ENCODE results near the gene CCDC110. TPM values are rescaled to one million over a fixed set of nuclear protein-coding genes. Genes with fewer than 3 reads are reported as not detected.

Gene CCDC110
- total and polyA plus RNA-seq, 2 of the 13 experiments (the other 11 are each of a cell fraction or from before 2014, with no cell fraction given) = not detected

GRCh38 chr4:185463541-185463940, 8.0 kb downstream of the CCDC110 start (continued):
- TF ChIP-seq POGK (CRISPR knock-in tag; conservative IDR thresholded peaks at IDR 0.05) = no peak
- TF ChIP-seq MTA3 (CRISPR knock-in tag; IDR thresholded peaks at IDR 0.05) = no peak
- TF ChIP-seq PLSCR1 (CRISPR knock-in tag; IDR thresholded peaks at IDR 0.05; ENCODE audit: borderline replicate concordance) = no peak
- TF ChIP-seq SNRNP70 (IDR thresholded peaks at IDR 0.05; ENCODE audit: low read depth, low read length) = no peak
- TF ChIP-seq ZNF75D (CRISPR knock-in tag; IDR thresholded peaks at IDR 0.05; ENCODE audit: borderline replicate concordance) = no peak

GRCh38 chr4:185461565-185461964, 10.0 kb downstream of the CCDC110 start:
- Histone ChIP-seq H2AFZ (ENCODE audit: low read length) (no peak overlapping the region), H3K27me3 (ENCODE audit: control insufficient read depth in 1 of 2, insufficient read depth in 2 of 2, low read length in 2 of 2) (peaks cover 0 to 35% of the 10 kb centered on the region in 2 experiments; a peak in 4 of 5 replicates), H3K4me3 (replicated peaks in 1 of 3; ENCODE audit: insufficient read depth in 1 of 3, low read depth in 2 of 3, low read length in 3 of 3) (no peak overlapping the region), H3K4me2 (ENCODE audit: low read depth, low read length) (no peak overlapping the region), H4K20me1 (ENCODE audit: insufficient read depth, low read length) (no peaks in the 10 kb centered on the region), H3K79me2 (ENCODE audit: insufficient read depth, low read length) (no peaks in the 10 kb centered on the region), H3K9me3 (ENCODE audit: low read length) (no peaks in the 10 kb centered on the region), H3K27ac (ENCODE audit: extremely low read length, insufficient read depth, low read length) (no peak overlapping the region), H3K36me3 (replicated peaks in 1 of 2; ENCODE audit: control insufficient read depth in 1 of 2, insufficient read depth in 2 of 2, low read length in 2 of 2) (no peaks in the 10 kb centered on the region), H3K9ac (ENCODE audit: insufficient read depth, low read depth, low read length) (no peak overlapping the region), H3K4me1 (ENCODE audit: insufficient read depth, low read length) (peaks cover 10% of the 10 kb centered on the region)
- WGBS (ENCODE audit: low lambda C conversion rate) = 34% methylated on average over 5 of the region's 8 CpGs
- TF ChIP-seq MBD4 (IDR thresholded peaks at IDR 0.05; ENCODE audit: borderline replicate concordance, low read length) (no peak), NFYB (CRISPR knock-in tag; IDR thresholded peaks at IDR 0.05) (0 out of 2 replicates have a peak, but pooled peaks have one; percentile 19)
- POLR2A ChIA-PET = no interaction called here
- intact Hi-C loops (cut with micrococcal nuclease; ENCODE audit: unreplicated experiment) (no loop called here), in situ Hi-C loops (cut with HindIII; ENCODE audit: extremely low pct_ligation_motif_present, low pct_unique_long_range_greater_than_20kb) (loop anchor here (25.0 kb wide), 1 partner anchor 576 kb away; no protein-coding TSS in a partner anchor)
- DNase-seq (ENCODE audit: low spot score) (no peak), ATAC-seq (no peak), FAIRE-seq (no peak)
- CTCF ChIA-PET (ENCODE audit: low intra/inter-chr PET ratio, low total read pairs) = no interaction called here
- no TSS peak for BruUV-seq (replicated peaks)
